Hepatocyte (in vitro differentiated cells): Measurements from ENCODE around the gene SIDT2.
"Not testable (repeated sequence)": the region's sequence is repeated elsewhere in the genome, so short reads cannot be mapped to it uniquely, and the experiment has no call there.

ENCODE experiments used
- CTCF ChIP-seq: fragments of 200-600 bp; sonication (generic); IDR thresholded peaks from 2 replicates; pipeline ENCODE4 v1.5.1; 2016; ENCODE audit warnings: antibody characterized with exemption, mild to moderate bottlenecking; ENCODE audit not compliant: poor library complexity
- EZH2 ChIP-seq: fragments of 200-600 bp; sonication (generic); IDR thresholded peaks from 2 replicates; pipeline ENCODE4 v1.6.1; 2016; ENCODE audit warnings: antibody characterized with exemption, mild to moderate bottlenecking, borderline replicate concordance
- EZH2phosphoT487 ChIP-seq: fragments of 200-600 bp; sonication (generic); IDR thresholded peaks from one replicate; pipeline ENCODE4 v1.6.1; 2018; ENCODE audit warnings: antibody characterized with exemption, mild to moderate bottlenecking, low read depth, moderate library complexity; ENCODE audit not compliant: unreplicated experiment, severe bottlenecking

GRCh38 chr11:117206111-117206510 is 27.6 kb downstream of the SIDT2 start:
- not testable (repeated sequence) for TF ChIP-seq CTCF, EZH2, EZH2phosphoT487
